OCI-LY1 (cell line): Measurements from ENCODE around the gene PTH.

Source experiments
- H2AFZ ChIP-seq: fragments of 200-600 bp; sonication (generic), shearing (Covaris generic); 2 replicates; pipeline ENCODE4 v1.6.0; 2014; ENCODE audit warnings: antibody characterized with exemption, mild to moderate bottlenecking, low read length
- H3F3A ChIP-seq: fragments of 200-600 bp; sonication (generic), shearing (Covaris generic); 2 replicates; pipeline ENCODE4 v1.6.0; 2014; ENCODE audit warnings: mild to moderate bottlenecking, antibody characterized with exemption, low read length, moderate library complexity; ENCODE audit not compliant: insufficient read depth
- H3K27ac ChIP-seq: fragments of 200-600 bp; sonication (generic); 2 replicates; pipeline ENCODE4 v1.5.1; 2014; ENCODE audit warnings: low read length, mixed run types, mild to moderate bottlenecking, low read depth; ENCODE audit not compliant: poor library complexity, severe bottlenecking
- H3K27me3 ChIP-seq: fragments of 200-600 bp; sonication (generic); 2 replicates; pipeline ENCODE4 v1.6.0; 2014; ENCODE audit warnings: antibody characterized with exemption, mild to moderate bottlenecking, low read length, moderate library complexity; ENCODE audit not compliant: insufficient read depth
- H3K36me3 ChIP-seq: fragments of 200-600 bp; sonication (generic); 2 replicates; pipeline ENCODE4 v1.6.1; 2014; ENCODE audit warnings: mild to moderate bottlenecking, antibody characterized with exemption, low read length, moderate library complexity, mixed read lengths; ENCODE audit not compliant: insufficient read depth
- H3K4me1 ChIP-seq: fragments of 200-600 bp; sonication (generic); 2 replicates; pipeline ENCODE4 v1.5.1; 2014; ENCODE audit warnings: mild to moderate bottlenecking, low read length, moderate library complexity; ENCODE audit not compliant: insufficient read depth, severe bottlenecking
- H3K4me2 ChIP-seq: fragments of 200-600 bp; sonication (generic), shearing (Covaris generic); 2 replicates; pipeline ENCODE4 v1.6.1; 2014; ENCODE audit warnings: low read length
- H3K4me3 ChIP-seq: fragments of 200-600 bp; sonication (generic); 2 replicates; pipeline ENCODE4 v1.5.1; 2014; ENCODE audit warnings: low read length, low read depth, mild to moderate bottlenecking, mixed read lengths; ENCODE audit not compliant: poor library complexity, severe bottlenecking
- H3K79me2 ChIP-seq: fragments of 200-600 bp; shearing (Covaris generic); 2 replicates; pipeline ENCODE4 v1.6.1; 2016; ENCODE audit warnings: mixed run types, low read length, mixed read lengths; ENCODE audit not compliant: insufficient read depth
- H3K9ac ChIP-seq: fragments of 200-600 bp; sonication (generic), shearing (Covaris generic); 2 replicates; pipeline ENCODE4 v1.6.1; 2014; ENCODE audit warnings: mild to moderate bottlenecking, low read length, mixed read lengths
- H3K9me2 ChIP-seq: fragments of 200-600 bp; sonication (generic), shearing (Covaris generic); 2 replicates; pipeline ENCODE4 v1.6.1; 2014; ENCODE audit warnings: low read depth, mild to moderate bottlenecking, low read length, mixed read lengths
- H3K9me3 ChIP-seq: fragments of 200-600 bp; shearing (Covaris generic); 2 replicates; pipeline ENCODE4 v1.6.1; 2014; ENCODE audit warnings: low read length, mixed read lengths
- H4K20me1 ChIP-seq: fragments of 200-600 bp; sonication (generic), shearing (Covaris generic); 2 replicates; pipeline ENCODE4 v1.6.0; 2016; ENCODE audit warnings: mild to moderate bottlenecking, low read length; ENCODE audit not compliant: insufficient read depth
- EZH2 ChIP-seq: fragments of 200-600 bp; sonication (generic), shearing (Covaris generic); IDR thresholded peaks from 2 replicates; pipeline ENCODE4 v1.8.0; 2017; ENCODE audit warnings: borderline replicate concordance, mixed run types, mild to moderate bottlenecking, antibody characterized with exemption, low read length, moderate library complexity, mixed read lengths
- TF ChIP-seq, protein P1 (sequence below): fragments of 200-600 bp; sonication (generic), shearing (Covaris generic); IDR thresholded peaks from 2 replicates; pipeline ENCODE4 v1.5.1; 2017; ENCODE audit warnings: mild to moderate bottlenecking, antibody characterized with exemption, low read length, moderate library complexity, mixed read lengths

The PTH gene

DNA sequence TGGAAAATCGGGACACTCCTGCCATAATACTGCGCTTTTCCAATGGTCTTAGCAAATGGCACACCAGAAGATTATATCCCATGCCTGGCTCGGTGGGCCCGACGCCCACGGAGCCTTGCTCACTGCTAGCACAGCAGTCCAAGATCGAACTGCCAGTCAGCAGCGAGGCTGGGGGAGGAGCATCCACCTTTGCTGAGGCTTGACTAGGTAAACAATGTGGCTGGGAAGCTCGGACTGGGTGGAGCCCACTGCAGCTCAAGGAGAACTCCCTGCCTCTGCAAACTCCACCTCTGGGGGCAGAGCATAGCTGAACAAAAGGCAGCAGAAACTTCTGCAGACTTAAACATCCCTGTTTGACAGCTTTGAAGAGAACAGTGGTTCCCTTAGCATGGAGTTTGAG lies 15.6 kb downstream of the PTH start:
- H3K9ac ChIP-seq, result no peak overlapping the region
- no peaks in the 10 kb centered on the region for H3K79me2 ChIP-seq
- TF ChIP-seq, protein P1, sequence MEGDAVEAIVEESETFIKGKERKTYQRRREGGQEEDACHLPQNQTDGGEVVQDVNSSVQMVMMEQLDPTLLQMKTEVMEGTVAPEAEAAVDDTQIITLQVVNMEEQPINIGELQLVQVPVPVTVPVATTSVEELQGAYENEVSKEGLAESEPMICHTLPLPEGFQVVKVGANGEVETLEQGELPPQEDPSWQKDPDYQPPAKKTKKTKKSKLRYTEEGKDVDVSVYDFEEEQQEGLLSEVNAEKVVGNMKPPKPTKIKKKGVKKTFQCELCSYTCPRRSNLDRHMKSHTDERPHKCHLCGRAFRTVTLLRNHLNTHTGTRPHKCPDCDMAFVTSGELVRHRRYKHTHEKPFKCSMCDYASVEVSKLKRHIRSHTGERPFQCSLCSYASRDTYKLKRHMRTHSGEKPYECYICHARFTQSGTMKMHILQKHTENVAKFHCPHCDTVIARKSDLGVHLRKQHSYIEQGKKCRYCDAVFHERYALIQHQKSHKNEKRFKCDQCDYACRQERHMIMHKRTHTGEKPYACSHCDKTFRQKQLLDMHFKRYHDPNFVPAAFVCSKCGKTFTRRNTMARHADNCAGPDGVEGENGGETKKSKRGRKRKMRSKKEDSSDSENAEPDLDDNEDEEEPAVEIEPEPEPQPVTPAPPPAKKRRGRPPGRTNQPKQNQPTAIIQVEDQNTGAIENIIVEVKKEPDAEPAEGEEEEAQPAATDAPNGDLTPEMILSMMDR, result no peak
- no peak for TF ChIP-seq EZH2
- H3F3A ChIP-seq, result no peaks in the 10 kb centered on the region
- no peaks in the 10 kb centered on the region for H3K9me3 ChIP-seq
- no peaks in the 10 kb centered on the region for H3K36me3 ChIP-seq
- no peaks in the 10 kb centered on the region for H3K27me3 ChIP-seq
- H3K4me3 ChIP-seq, result no peak overlapping the region
- no peak overlapping the region for H2AFZ ChIP-seq
- H3K9me2 ChIP-seq, result no peaks in the 10 kb centered on the region
- no peak overlapping the region for H3K27ac ChIP-seq
- no peak overlapping the region for H3K4me2 ChIP-seq
- no peaks in the 10 kb centered on the region for H4K20me1 ChIP-seq
- no peaks in the 10 kb centered on the region for H3K4me1 ChIP-seq

DNA sequence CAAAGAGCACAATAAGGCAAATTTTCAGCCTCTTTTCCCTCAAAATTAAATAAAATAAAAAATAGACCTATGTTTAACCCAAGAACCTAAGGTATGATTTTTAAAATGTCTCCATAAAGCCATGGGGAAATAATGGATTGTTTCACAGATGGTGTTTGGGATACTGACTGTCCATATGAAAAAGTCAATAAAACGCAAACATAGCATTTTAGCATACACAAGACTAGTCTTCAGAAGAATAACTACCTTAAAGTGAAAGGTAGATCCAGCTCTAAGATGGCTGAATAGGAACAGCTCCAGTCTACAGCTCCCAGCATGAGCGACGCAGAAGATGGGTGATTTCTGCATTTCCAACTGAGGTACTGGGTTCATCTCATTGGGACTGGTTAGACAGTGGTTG lies 16.1 kb downstream of the PTH start:
- Histone ChIP-seq H3K9ac (no peak overlapping the region), H3K4me3 (no peak overlapping the region), H3K36me3 (no peaks in the 10 kb centered on the region), H2AFZ (no peak overlapping the region), H3K9me2 (no peaks in the 10 kb centered on the region), H3K4me2 (no peak overlapping the region), H3K9me3 (no peaks in the 10 kb centered on the region), H4K20me1 (no peaks in the 10 kb centered on the region), H3K79me2 (no peaks in the 10 kb centered on the region), H3K27me3 (no peaks in the 10 kb centered on the region), H3K4me1 (no peaks in the 10 kb centered on the region), H3F3A (no peaks in the 10 kb centered on the region), H3K27ac (no peak overlapping the region)
- no peak for TF ChIP-seq EZH2
- TF ChIP-seq, protein P1, result no peak

DNA sequence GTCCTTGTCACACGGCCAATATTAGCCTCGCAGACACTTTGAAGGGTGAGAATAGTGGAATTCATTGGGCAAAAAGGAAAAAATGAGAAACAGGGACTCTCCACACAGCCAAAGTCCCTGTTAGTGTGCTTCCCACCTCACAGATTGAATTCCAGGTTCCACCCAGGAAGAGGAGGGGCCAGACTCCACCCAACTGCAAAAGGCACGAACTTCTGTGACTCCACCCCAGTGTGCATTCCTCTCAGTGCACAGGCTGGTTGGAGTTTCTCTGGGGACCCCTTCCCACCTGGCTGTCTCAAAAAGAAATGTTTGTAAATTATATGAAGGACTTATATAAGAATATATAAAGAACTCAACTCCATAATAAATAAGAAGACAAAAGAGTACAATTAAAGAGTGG lies 20.7 kb downstream of the PTH start:
- Histone ChIP-seq H4K20me1 (no peaks in the 10 kb centered on the region), H3K27ac (no peak overlapping the region), H3K4me2 (no peak overlapping the region), H3F3A (no peaks in the 10 kb centered on the region), H3K27me3 (no peaks in the 10 kb centered on the region), H3K9me3 (no peaks in the 10 kb centered on the region), H3K9me2 (no peaks in the 10 kb centered on the region), H3K4me3 (no peak overlapping the region), H3K36me3 (no peaks in the 10 kb centered on the region), H2AFZ (no peak overlapping the region), H3K9ac (no peak overlapping the region), H3K4me1 (no peaks in the 10 kb centered on the region), H3K79me2 (no peaks in the 10 kb centered on the region)
- no peak for TF ChIP-seq EZH2

DNA sequence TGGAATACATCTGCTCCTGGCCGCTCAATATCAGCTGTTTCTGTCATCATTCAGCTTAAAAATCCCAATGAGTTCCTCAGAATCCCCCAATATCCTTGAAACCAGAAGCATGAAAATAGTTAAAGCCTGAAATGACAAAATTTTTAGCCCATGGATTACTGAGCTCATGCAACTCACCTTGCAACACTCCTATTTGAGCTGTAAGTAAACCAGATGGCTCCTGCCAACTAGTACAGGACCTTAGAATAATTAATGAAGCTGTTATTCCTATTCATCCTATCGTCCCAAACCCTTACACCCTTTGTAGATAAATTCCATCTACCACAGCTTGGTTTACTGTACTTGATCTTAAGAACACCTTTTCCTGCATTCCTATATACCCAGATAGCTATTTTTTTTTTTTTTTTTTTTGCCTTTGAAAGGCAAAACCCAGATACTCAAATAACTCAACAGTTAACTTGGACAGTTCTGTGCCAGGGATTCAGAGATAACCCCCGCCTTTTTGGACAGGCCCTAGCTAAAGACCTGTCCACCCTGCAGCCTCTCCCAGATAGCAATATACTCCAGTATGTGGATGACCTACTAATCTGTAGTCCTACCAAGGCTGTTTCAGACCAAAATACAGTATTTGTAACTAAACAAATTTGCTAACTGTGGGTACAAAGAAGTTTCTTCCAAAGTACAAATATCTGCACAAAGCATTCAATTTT lies 22.6 kb downstream of the PTH start:
- no peaks in the 10 kb centered on the region for H3K27me3 ChIP-seq
- no peak overlapping the region for H2AFZ ChIP-seq
- no peaks in the 10 kb centered on the region for H4K20me1 ChIP-seq
- TF ChIP-seq, protein P1, result no peak
- TF ChIP-seq EZH2, result no peak
- no peak overlapping the region for H3K4me3 ChIP-seq
- no peaks in the 10 kb centered on the region for H3K36me3 ChIP-seq
- no peak overlapping the region for H3K9ac ChIP-seq
- H3K79me2 ChIP-seq, result no peaks in the 10 kb centered on the region
- no peaks in the 10 kb centered on the region for H3F3A ChIP-seq
- H3K9me2 ChIP-seq, result no peaks in the 10 kb centered on the region
- H3K4me1 ChIP-seq, result no peaks in the 10 kb centered on the region
- H3K9me3 ChIP-seq, result no peaks in the 10 kb centered on the region
- H3K4me2 ChIP-seq, result no peak overlapping the region
- no peak overlapping the region for H3K27ac ChIP-seq
